C1 segment of cervical spinal cord (tissue), 14 donors: Measurements from ENCODE around the gene C20orf96.
A peak's percentile ranks its signal among the peaks of the same experiment; 100 is the strongest.
"Not testable (repeated sequence)": the region's sequence is repeated elsewhere in the genome, so short reads cannot be mapped to it uniquely, and the experiment has no call there.

Experiments used
- DNase-seq, 14 donors: peaks; one replicate each; lab custom pipeline; 2025; lab: John Stamatoyannopoulos, UW

The C20orf96 gene, protein sequence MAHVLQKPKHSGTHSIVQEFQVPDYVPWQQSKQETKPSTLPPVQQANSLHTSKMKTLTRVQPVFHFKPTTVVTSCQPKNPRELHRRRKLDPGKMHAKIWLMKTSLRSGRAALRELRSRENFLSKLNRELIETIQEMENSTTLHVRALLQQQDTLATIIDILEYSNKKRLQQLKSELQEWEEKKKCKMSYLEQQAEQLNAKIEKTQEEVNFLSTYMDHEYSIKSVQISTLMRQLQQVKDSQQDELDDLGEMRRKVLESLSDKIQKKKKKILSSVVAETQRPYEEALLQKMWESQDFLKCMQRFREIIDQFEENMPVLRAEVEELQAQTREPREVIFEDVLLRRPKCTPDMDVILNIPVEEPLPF

DNA sequence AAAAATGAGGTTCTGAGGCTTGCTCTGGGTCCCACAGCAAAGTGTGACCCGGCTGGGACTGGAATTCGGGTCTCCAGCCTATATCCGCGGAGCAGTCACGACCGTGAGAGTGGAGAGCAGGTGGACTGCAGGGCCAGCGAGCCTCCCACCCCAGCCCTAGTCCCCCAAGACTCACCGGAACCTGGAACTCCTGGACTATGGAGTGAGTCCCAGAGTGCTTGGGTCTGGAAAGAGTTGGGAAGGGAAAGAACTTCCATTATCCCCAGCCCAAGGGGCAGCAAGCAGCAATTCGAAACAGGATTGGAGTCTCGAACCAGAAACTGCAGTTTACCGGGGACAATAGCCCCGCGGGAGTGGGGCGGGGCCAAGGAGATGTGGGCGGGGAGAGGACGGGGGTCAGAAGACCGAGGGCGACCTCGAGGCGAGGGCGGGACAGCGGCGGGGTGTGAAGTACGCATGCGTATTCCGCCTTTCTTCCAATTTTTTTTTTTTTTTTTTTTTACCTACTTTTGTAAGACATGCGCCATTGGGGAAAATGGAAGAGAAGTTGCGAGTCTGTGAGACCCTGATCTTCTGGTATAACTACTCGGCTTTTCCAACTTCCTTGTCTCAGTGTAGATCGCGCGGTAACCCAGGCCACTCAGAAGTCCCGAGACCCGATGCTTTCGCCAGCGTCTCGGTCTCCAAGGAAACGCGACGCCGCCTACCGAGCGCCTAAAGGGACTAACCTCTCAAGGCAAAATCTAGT, at the start of gene C20orf96:
Gene C20orf96, minus strand, starts transcription at position 667 of the 748 bp plus-strand sequence. Its CDS starts 140 bp downstream, at position 527.
- DNase-seq, result peak in 13 of 14 donors; percentile 24 to 88 (median 81)

DNA sequence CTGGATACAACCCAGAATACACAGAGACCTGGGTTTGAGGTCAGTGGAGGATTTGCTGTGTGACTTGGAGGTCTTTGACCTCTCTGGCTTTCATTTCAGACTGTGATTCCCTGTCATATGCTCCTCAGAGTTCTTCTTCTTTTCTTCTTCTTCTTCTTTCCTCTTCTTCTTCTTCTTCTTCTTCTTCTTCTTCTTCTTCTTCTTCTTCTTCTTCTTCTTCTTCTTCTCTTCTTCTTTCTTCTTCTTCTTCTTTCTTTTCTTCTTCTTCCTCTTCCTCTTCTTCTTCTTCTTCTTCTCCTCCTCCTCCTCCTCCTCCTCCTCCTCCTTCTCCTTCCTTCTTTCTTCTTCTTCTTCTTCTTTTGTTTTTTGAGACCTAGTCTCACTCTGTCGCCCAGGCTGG, 45.5 kb upstream of the C20orf96 start:
- DNase-seq, result not testable (repeated sequence)

DNA sequence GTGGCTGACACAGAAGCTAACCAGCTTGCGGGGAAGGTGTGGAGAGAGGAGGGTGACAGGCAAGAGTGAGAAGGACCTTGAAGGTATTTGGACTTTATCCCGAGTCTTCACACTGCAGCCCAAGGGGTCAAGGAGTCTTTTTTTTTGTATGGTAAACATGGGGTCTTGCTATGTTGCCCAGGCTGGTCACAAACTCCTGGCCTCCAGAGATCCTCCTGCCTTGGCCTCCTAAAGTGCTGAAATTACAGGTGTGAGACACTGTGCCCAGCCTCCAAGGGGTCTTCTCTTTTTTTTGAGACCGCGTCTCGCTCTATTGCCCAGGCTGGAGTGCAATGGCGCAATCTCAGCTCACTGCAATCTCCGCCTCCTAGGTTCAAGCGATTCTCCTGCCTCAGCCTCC, 44.0 kb upstream of the C20orf96 start:
- no peak for DNase-seq

DNA sequence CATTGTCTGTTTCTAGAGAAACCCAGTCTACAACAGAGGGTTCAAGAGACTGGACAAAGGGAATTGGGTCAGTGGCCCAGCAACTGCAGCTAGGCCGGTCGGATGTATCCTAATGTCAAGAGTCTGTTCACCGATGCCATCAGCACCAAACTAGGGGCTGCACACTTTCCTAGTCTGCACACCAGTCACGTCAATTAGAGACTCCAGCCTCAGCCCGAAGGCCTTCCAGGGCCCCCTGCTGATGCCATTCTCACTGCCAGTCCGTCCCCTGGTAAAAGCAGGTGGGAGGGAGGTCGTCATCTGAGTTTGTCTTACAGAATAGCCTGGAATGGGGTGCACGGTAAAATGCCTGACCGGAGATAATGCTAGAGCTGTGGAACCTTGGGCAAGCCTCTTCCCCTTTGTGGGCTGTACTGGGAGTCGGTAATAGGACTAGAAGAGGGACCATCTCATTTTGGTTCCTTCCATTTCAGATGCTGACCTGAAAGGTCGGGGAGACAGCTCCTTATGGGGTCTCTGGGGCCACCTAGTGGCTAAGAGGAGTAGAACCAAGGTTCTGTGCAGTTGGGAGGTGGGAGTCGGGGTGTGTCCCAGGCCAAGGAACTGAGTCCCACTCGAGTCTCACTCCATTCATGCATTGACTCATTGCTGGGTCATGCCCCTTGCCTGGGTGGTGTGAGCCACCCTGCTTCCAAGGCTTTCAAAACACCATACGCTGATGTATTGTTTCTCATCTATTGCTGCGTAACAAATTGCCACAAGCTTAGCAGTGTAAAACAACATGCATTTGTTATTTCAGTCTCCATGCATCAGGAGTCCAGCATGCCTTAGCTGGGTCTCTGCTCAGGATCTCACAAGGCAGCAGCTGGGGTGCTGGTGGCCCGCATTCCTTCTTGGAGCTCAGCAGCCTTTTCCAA, 39.9 kb upstream of the C20orf96 start:
- peak in 11 of 14 donors; percentile 10 to 45 (median 35) for DNase-seq

DNA sequence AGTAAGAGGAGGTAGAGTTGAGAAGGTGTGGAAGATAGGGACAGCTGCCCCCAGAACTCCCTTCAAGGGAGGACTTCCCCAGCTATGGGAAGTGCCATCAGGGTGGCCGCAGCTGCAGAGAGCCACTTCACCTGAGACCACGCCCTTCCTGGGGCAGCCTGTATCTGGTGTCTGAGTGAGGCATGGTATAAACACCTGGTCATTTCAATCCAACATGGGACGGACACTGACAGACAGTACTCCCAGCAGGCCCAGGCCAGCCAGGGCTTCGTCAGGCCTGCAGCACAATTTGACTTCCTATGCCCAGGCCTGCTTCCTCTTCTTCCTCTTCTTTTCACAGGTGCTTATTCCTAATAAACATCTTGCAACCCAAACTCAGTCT, 39.3 kb upstream of the C20orf96 start:
- no peak for DNase-seq

DNA sequence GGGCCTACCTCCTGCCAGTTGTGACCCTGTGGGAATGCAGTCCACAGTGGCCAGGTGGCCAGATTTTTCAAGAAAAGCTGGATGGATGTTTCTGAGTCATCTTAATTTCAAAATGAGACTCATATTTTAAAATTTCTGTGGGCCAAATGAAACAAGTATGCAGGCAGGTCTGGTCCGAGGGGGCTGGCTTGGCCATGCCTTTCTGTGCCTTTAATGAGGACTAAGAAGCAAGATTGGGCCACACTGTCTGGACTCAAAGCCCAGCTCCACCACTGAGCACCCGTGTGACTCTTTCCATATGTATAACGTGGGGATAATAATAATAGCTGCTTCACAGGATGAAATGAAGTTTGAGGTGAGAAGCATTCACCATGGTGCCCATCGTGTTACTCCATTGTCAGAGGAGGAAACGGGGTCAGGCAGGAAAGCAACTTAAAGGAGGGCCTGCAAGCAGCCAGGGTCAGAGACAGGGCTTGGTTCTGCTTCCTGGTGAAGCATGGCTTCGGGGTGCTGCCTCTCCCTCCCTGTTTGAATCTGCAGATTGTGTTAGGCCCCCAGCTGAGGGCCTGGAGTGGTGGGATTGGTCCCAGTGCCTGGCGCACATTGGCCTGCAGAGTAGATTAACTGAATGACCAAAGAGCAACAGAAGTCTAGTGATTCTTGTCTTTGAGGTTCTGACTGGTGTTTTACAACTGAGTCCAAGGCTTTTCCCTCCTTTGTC, 38.6 kb upstream of the C20orf96 start:
- peak in 1 of 14 donors; percentile 26 for DNase-seq

DNA sequence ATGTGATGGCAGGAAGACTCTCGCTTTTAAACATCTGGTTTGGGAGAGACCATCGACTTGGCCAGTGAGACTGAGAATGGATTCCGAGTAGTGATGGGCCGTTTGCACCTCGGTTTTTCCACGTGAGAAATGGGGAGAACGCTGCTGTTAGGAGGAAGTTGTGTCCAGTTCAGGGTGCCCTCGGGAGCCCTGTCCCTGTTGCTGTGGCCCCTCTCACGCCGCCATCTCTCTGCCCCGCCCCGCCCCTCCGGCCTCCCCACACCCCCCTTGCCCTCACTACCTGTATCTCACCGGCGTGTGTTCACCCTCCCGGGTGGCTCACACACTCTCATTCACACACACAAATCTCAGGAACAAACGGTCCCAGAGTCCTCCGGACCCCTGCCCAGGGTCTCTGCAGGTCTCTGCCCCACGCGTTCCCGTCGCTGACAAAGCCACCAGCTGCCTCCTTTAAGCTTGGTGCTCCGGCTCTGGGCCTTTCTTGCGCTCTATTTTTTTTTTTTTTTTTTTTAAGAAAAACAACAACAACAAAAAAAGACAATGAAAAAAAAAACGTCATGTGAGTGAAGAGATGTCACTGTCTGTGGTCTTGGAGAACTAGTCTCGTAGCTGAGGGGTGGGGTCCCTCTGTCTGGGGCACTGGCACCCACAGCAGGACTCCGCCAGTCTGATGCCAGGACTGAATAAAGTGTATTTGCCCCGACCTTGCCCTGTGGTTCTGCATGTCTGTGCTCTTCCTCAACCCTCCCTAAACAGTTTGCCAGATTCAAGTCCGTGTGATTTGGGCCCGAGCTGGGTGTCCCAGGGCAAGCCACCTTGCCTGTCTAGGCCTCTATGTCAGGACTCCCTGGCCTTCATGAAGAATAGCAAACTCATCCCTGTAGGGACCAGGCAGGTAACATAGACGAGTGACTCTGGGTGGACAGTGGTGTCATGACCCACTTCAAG, 37.8 kb upstream of the C20orf96 start:
- DNase-seq, result no peak

DNA sequence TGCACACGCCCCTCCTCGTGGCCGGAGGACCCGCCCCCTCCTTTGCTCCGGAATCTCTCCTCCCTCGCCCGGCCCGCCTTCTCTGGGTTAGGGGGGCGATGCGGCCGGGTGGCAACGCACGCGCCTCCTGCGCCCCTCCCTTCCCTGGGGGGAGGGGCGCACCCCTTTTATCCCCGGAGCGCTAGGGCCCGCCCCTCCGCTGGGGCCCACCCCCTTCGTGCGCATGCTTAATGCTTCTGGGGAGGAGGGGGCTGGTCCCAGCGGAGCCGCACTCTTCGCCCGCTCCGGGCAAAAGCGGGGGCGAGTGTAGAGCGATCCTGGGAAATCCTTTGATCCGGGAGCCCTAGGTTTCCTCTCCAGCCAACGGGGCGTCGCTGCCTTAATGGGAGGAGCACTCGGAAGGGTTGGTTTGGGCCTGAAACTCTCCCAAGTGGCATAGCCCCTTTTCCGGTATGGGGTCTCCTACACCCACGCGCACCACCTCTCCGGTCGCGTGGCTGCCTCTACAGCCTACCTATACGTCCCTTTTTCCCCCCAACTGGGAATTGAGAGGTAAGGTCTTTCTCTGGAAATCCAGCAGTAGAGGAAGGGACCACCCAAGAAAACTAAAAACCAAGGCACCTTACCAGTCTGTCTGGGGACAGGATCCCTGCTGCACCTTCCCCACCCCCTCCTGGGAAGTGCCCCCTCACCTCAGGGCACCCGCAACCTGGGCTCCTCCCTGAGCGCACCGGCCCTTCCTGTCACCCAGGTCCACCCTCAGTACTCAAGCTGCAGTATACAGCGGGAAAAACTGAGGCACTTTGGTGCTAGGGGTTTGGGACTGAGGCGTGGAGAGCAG, 36.9 kb upstream of the C20orf96 start:
- peak; percentile 30 to 88 (median 76) for DNase-seq

DNA sequence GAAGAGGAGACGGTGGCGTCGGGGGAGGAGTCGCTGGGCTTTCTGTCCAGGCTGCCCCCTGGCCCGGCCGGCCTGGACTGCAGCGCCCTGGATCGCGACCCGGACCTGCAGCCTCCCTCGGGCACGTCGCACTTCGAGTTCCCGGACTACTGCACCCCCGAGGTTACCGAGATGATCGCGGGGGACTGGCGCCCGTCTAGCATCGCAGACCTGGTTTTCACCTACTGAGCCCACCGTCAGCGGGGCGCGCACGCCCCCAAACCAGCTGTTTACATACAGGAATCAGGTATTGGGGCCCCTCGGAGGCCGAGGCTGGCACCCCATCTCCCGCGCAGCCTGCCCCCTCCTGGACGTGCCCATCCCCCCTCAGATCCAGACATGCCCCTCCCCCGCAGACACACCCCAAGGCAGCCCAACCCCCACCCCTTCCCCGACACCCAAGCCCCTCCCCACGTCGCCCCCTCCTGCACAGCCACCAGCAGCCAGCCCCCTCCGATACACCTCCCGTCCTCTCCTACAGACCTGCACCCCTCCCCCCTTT, 36.2 kb upstream of the C20orf96 start:
- peak in 5 of 14 donors; percentile 36 to 75 (median 46) for DNase-seq

DNA sequence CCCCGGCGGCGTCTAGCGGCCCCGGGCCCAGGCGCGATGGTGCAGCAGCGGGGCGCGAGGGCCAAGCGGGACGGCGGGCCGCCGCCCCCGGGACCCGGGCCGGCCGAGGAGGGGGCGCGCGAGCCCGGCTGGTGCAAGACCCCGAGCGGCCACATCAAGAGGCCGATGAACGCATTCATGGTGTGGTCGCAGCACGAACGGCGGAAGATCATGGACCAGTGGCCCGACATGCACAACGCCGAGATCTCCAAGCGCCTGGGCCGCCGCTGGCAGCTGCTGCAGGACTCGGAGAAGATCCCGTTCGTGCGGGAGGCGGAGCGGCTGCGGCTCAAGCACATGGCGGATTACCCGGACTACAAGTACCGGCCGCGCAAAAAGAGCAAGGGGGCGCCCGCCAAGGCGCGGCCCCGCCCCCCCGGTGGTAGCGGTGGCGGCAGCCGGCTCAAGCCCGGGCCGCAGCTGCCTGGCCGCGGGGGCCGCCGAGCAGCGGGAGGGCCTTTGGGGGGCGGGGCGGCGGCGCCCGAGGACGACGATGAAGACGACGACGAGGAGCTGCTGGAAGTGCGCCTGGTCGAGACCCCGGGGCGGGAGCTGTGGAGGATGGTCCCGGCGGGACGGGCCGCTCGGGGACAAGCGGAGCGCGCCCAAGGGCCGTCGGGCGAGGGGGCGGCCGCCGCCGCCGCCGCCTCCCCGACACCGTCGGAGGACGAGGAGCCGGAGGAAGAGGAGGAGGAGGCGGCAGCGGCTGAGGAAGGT, 35.5 kb upstream of the C20orf96 start:
- peak in 11 of 14 donors; percentile 41 to 81 (median 57) for DNase-seq

DNA sequence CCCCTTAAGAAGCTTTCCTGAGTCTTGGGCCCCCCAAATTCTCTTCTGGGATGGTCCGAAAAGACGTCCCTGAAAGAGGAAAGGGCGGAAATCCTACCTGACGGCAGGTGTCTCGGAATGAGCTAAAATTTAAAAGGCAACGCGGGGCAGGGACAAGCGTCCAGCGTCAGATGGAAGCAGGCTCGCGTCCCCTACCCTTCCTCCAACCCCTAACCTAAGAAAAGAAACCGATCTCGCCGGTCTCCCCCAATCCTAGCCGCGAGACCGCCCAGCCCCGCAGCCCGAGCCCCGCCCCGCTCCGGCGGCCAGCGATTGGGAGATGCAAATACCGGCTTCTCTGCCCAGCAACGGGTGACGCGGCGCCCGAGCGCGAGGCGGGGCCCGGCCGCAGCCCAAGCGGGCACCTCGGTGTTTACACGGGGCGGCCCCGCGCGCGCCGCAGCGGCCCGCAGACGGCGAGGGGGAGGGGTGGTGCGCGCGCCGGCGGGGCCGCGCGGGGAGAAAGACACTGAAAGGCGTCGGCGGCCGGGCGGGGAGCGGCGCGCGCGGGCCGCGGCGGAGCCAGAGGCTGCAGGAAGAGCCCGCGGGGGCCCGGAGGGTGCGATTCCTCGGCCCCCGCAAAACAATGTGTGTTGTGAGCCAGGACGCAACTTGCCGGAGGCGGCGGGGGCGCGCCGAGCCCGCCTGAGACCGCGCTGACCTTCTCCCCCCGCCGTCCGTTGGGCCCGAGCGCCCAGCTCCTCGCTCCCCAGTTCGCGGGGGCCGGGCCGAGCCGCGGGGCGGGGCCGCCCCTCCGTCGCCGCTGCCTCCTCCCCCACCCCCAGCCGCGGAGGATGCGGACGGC, 34.7 kb upstream of the C20orf96 start, which contains the start of gene SOX12:
Gene SOX12, plus strand, starts transcription at position 508 of the 844 bp plus-strand sequence. CDS start 373 bp downstream, outside the sequence.
- peak; percentile 69 to 96 (median 90) for DNase-seq

DNA sequence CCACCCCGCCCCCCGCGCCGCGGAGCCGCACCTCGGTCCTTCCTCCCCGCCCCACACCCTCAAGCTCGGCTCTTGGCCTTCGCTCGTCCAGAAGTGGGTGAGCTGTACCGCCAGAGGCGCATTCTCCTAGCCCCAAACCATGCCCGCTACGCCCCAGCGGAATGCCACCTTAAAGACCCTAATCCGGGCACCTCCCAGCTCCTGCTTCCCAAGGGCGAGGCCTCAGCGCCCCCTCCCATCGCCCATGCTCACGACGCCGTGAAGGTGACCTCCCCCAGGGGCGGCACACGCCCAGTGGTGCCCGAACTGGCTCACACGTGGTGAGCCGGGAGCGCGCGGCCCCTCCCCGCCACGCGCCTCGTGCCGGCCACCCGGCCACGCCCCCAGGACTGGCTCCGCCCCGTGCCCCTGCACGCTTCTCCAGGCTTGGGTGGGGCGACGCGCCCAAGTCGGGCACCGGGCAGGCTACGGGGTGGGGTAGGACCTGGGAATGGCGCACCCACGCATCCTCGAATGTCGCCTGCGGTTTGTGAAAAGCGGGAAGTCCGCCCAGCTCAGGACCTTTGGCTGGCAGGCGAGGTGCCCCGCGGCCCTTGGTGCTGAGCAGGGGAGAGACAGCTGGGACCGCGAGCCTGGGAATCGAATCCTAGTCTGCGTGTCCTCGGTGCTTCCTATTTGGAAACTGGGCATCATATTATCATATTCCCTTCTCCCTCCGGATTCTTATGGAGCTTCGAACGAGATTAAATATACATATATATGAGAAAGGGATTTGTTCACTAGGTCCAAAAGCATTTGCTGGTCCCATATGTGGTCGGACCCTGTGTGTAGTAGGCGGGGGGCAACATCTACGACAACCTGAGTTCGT, 33.9 kb upstream of the C20orf96 start:
- DNase-seq, result peak in 13 of 14 donors; percentile 39 to 85 (median 69)

DNA sequence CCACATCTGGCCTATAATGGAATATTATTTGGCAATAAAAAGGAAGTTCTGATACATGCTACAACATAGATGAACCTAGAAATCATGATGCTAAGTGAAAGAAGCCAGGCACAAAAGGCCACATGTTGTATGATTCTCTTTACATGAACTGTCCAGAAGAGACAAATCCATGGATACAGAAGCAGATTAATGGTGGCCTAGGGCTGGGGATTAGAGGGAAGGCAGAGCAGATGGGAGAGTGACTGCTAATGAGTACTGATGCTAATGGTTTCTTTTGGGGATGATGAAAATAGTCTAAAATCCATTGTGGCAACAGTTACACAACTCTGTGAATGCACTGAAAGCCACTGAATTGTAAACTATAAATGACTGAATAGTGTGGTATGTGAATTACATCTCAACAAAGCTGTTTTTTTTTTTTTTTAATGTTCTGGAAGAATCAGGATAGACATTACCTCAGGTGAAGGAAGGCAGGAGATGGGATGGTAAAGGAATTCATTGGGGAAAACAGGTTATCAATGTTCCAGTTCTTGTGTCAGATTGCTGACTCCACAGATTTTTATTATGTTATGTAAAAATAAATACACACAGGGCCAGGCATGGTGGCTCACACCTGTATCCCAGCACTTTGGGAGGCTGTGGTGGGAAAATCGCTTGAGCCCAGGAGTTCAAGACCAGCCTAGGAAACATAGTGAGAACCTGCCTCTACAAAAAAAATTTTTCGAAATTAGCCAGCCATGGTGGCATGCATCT, 25.9 kb upstream of the C20orf96 start:
- no peak for DNase-seq

DNA sequence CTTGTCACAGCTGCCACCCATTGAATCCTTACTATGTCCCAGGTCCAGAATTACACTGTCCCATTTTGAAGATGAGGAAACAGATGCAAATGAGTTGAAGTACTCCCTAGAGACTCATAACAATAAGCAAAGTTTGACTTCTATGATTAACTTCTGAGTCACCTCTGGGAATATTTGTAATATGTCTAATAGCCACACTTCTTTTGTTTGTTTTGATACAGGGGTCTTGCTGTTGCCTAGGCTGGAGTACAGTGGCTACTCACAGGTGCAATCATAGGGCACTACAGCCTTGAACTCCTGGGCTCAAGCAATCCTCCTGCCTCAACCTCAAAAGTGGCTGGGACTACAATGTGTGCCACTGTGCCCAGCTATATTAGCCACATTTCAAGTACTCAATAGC, 23.4 kb upstream of the C20orf96 start:
- no peak for DNase-seq

DNA sequence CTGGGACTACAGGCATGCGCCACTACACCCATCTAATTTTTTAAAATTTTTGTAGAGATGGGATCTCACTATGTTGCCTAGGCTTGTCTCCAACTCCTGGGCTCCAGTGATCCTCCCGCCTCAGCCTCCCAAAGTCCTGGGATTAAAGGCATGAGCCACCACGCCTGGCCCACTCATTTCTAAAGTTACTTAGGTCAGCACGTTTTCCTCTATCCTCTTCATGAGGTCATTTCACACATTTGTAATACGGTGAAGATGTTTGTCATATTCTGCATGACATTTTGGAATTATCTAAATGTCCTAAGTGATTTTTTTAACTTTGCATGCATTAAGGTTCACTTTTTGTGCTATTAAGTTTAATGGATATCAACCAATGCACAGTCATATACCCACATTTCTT, 22.9 kb upstream of the C20orf96 start:
- DNase-seq, result no peak
